ENCODE data around the gene ABCC4.

DNA sequence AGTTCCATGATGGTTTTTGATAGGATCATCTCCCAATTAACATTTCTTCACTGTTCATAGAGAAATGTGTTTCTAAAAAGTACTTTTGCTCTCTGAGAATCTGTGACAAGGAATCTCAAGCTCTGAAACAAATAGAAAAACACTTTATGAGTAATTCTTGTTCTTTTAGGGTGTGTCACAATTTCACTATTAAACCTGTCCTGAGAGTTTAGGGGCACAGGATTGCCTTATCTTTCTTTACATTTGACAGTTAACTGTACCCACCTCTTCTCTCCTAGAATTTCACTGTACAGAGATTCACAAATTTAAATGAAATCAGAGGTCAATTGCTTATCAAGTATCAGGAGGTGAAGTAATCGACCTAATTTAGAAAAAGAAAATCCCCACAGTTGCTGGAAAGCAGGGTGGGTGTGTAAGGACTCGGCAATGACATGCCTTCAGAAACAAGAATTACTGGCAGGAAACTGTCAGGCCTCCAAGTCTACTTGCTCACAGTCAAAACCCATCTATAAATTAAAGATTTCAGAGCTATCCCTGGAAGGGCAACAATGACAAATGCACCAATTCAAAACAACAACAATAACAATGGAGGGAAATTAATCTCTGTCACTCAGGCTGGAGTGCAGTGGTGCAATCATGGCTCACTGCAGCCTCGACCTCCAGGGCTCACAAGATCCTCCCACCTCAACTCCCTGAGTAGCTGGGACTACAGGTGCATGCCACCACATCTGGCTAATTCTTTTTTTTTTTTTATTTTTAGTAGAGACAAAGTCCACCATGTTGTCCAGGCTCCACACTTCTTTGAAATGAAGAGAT, 250.2 kb downstream of the ABCC4 start:
- TF ChIP-seq, protein P1, sequence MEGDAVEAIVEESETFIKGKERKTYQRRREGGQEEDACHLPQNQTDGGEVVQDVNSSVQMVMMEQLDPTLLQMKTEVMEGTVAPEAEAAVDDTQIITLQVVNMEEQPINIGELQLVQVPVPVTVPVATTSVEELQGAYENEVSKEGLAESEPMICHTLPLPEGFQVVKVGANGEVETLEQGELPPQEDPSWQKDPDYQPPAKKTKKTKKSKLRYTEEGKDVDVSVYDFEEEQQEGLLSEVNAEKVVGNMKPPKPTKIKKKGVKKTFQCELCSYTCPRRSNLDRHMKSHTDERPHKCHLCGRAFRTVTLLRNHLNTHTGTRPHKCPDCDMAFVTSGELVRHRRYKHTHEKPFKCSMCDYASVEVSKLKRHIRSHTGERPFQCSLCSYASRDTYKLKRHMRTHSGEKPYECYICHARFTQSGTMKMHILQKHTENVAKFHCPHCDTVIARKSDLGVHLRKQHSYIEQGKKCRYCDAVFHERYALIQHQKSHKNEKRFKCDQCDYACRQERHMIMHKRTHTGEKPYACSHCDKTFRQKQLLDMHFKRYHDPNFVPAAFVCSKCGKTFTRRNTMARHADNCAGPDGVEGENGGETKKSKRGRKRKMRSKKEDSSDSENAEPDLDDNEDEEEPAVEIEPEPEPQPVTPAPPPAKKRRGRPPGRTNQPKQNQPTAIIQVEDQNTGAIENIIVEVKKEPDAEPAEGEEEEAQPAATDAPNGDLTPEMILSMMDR (conservative IDR thresholded peaks at IDR 0.05; ENCODE audit: low read depth, low read length) = no peak
- TF ChIP-seq EZH2 (IDR thresholded peaks at IDR 0.05; ENCODE audit: borderline replicate concordance, low read depth, low read length, poor library complexity, severe bottlenecking) = no peak

Measured in A673 (cell line).